ENCODE results near the gene CFAP77. TPM values are rescaled to one million over a fixed set of nuclear protein-coding genes. Genes with fewer than 3 reads are reported as not detected.

The CFAP77 gene
- total RNA-seq (2013; cell fraction: nucleolus; rRNA removed): not detected in 2 replicates
- total RNA-seq (2014; rRNA removed) (not detected in 2 replicates), total RNA-seq (2014; rRNA removed; fragmentation: Illumina TruSeq; extraction: Trizol) (not detected in 2 replicates), total RNA-seq (2021) (not detected in 2 replicates), polyA plus RNA-seq (2011; rRNA removed) (not detected in 2 replicates), polyA plus RNA-seq (2014; fragmentation: Illumina TruSeq; extraction: Trizol) (not detected in 2 replicates), polyA plus RNA-seq (2014; fragmentation: Nextera tagmentation; extraction: Ambion mirVana) (not detected), polyA plus RNA-seq (2014; rRNA removed) (0.33 TPM in 1 of 2 replicates, not detected in the other), polyA plus RNA-seq (2016; fragmentation: Nextera tagmentation; extraction: Ambion mirVana) (not detected), polyA minus RNA-seq (2011; rRNA and poly(A)+ RNA removed) (not detected in 2 replicates), Bru-seq, nascent RNA (percentile 2 among the genes with signal in this experiment), BruChase-seq, experiment 1, labeled RNA remaining after a 6-hour chase (percentile 0 among the genes with signal in this experiment), BruChase-seq, experiment 2, labeled RNA remaining after a 2-hour chase (percentile 2 among the genes with signal in this experiment)
- not detected for polyA plus RNA-seq (2011; ENCODE audit: low read depth)
- polyA plus RNA-seq (2011; cell fraction: cytosol; rRNA removed): not detected in 2 replicates
- not detected in 2 replicates for polyA plus RNA-seq (2011; cell fraction: nucleus; rRNA removed)
- polyA plus RNA-seq (2012): not detected in 2 replicates
- not detected in 2 replicates for polyA minus RNA-seq (2011; cell fraction: cytosol; rRNA and poly(A)+ RNA removed)
- polyA minus RNA-seq (2011; cell fraction: nucleus; rRNA and poly(A)+ RNA removed): not detected in 2 replicates
- long read RNA-seq, experiment 1: 0 reads
- long read RNA-seq, experiment 2: 0 reads

GRCh38 chr9:132409828-132410528, at the start of gene CFAP77:
TSS of gene CFAP77 (plus strand) at chr9:132410211. CDS start at chr9:132410272, 61 bp downstream.
- CTCF ChIA-PET: no interaction called here
- H2AFZ ChIP-seq (ENCODE audit: control insufficient read depth, low read depth, low read length): peak within 1 kb of the TSS; percentile 77
- POLR2A ChIA-PET: interaction anchor here (0.6 kb wide), 1 partner anchor 10 kb away, joined by 6 read pairs; no protein-coding TSS in a partner anchor
- H4K20me1 ChIP-seq (ENCODE audit: control insufficient read depth, insufficient read depth): no peaks in the 10 kb centered on the region
- no TSS peak for BruUV-seq (replicated peaks)
- H3K9ac ChIP-seq (ENCODE audit: control insufficient read depth, insufficient read depth, low read length): no peak within 1 kb of the TSS
- peak; percentile 53 for ATAC-seq
- RAD21 ChIA-PET (ENCODE audit: unreplicated experiment): interaction anchor here (0.6 to 0.7 kb wide), 2 partner anchors 98 to 911 kb away, joined by 3 read pairs; no protein-coding TSS in a partner anchor
- H3K36me3 ChIP-seq (ENCODE audit: control insufficient read depth in 2 of 2, insufficient read depth in 2 of 2, low read length in 1 of 2): no peaks in the 10 kb centered on the region
- H3K4me2 ChIP-seq (ENCODE audit: control insufficient read depth, insufficient read depth): peak within 1 kb of the TSS; percentile 80
- in situ Hi-C loops (cut with MboI) (loop anchor here (5.0 kb wide), 1 partner anchor 167 kb away; no protein-coding TSS in a partner anchor), intact Hi-C loops (cut with micrococcal nuclease; ENCODE audit: unreplicated experiment) (loop anchor here (2.0 to 10.0 kb wide), 3 partner anchors 97 to 391 kb away; no protein-coding TSS in a partner anchor)
- H3K27me3 ChIP-seq (replicated peaks in 1 of 2; ENCODE audit: control insufficient read depth in 2 of 2, insufficient read depth in 2 of 2, low read length in 1 of 2): peaks cover 0 to 18% of the 10 kb centered on the region in 2 experiments; a peak in 2 of 4 replicates
- SMC1A ChIA-PET (ENCODE audit: uncharacterized antibody, unreplicated experiment): interaction anchor here (1.0 kb wide), 1 partner anchor 59 kb away, joined by 4 read pairs; no protein-coding TSS in a partner anchor
- WGBS (ENCODE audit: insufficient coverage, insufficient replicate concordance, low lambda C conversion rate, missing lambda C conversion rate): 2% methylated on average over 40 of the region's 69 CpGs
- peaks cover 17% of the 10 kb centered on the region for H3K4me1 ChIP-seq (ENCODE audit: control insufficient read depth, insufficient read depth, low read length)
- no peak within 1 kb of the TSS for H3K27ac ChIP-seq (ENCODE audit: control insufficient read depth, insufficient read depth)
- no peak for DNase-seq (ENCODE audit: low read depth, low spot score)
- H3K79me2 ChIP-seq (ENCODE audit: control insufficient read depth, insufficient read depth, low read length): peaks cover 12% of the 10 kb centered on the region
- H3K4me3 ChIP-seq: peak within 1 kb of the TSS; percentile 29; the same call in 1 of the 2 replicates
- FAIRE-seq: no peak
- no peaks in the 10 kb centered on the region for H3K9me3 ChIP-seq (replicated peaks; ENCODE audit: control insufficient read depth, insufficient read depth, low read length)
- TF ChIP-seq TBL1XR1 (IDR thresholded peaks at IDR 0.05; ENCODE audit: low read depth, low read length): no peak
- TF ChIP-seq GABPA (IDR thresholded peaks at IDR 0.05; ENCODE audit: low read depth): no peak
- TF ChIP-seq USF1 (IDR thresholded peaks at IDR 0.05; ENCODE audit: borderline replicate concordance, extremely low read length, insufficient read depth, low read depth, low read length): no peak
- TF ChIP-seq SMAD5 (IDR thresholded peaks at IDR 0.05; ENCODE audit: low read depth): no peak
- TF ChIP-seq BMI1 (IDR thresholded peaks at IDR 0.05; ENCODE audit: borderline replicate concordance): peak; percentile 92
- no peak for TF ChIP-seq NFYB (IDR thresholded peaks at IDR 0.05; ENCODE audit: insufficient read depth, low read depth, low read length)
- TF ChIP-seq POLR2AphosphoS5 (IDR thresholded peaks at IDR 0.05; ENCODE audit: low read length): no peak
- no peak for TF ChIP-seq EED (IDR thresholded peaks at IDR 0.05; ENCODE audit: low read depth)
- TF ChIP-seq WRNIP1 (IDR thresholded peaks at IDR 0.05; ENCODE audit: borderline replicate concordance, low read depth, low read length): no peak
- no peak for TF ChIP-seq ATF3 (IDR thresholded peaks at IDR 0.05; ENCODE audit: borderline replicate concordance, extremely low read depth, low read depth, low read length)
- TF ChIP-seq SMAD1 (IDR thresholded peaks at IDR 0.05; ENCODE audit: low read depth, partially characterized antibody): no peak
- no peak for TF ChIP-seq E2F8 (IDR thresholded peaks at IDR 0.05; ENCODE audit: low read depth, partially characterized antibody)
- TF ChIP-seq NFXL1 (IDR thresholded peaks at IDR 0.05; ENCODE audit: borderline replicate concordance): no peak
- TF ChIP-seq CEBPB (IDR thresholded peaks at IDR 0.05; ENCODE audit: borderline replicate concordance in 1 of 2, low read depth in 2 of 2, low read length in 2 of 2): no peak
- TF ChIP-seq MEF2A (IDR thresholded peaks at IDR 0.05; ENCODE audit: insufficient read depth, low read depth, low read length): no peak
- TF ChIP-seq DPF2 (IDR thresholded peaks at IDR 0.05): 0 out of 2 replicates have a peak, but pooled peaks have one; percentile 17
